G401.6 (cell line): ENCODE measurements around the gene RBM19.

Source experiments
- FAIRE-seq: peaks from 2 replicates; lab custom pipeline; 2012; peaks lifted over from hg19 to GRCh38; lab: Jason Lieb, UNC

The RBM19 gene

GRCh38 chr12:113950873-113951272, 15.3 kb downstream of the RBM19 start:
- FAIRE-seq, result no peak

GRCh38 chr12:113949321-113950305, 16.5 kb downstream of the RBM19 start:
- no peak for FAIRE-seq

- no peak for FAIRE-seq
Observed at GRCh38 chr12:113948151-113948914, 17.8 kb downstream of the RBM19 start.

GRCh38 chr12:113946175-113946574, 19.9 kb downstream of the RBM19 start:
- FAIRE-seq, result no peak

- no peak for FAIRE-seq
Observed at GRCh38 chr12:113945174-113946173, 20.7 kb downstream of the RBM19 start.

GRCh38 chr12:113942209-113942608, 23.9 kb downstream of the RBM19 start:
- no peak for FAIRE-seq

- no peak for FAIRE-seq
Observed at GRCh38 chr12:113941208-113941486, 25.0 kb downstream of the RBM19 start.

GRCh38 chr12:113940357-113941207, 25.5 kb downstream of the RBM19 start:
- FAIRE-seq, result no peak

GRCh38 chr12:113939867-113940266, 26.3 kb downstream of the RBM19 start:
- no peak for FAIRE-seq

GRCh38 chr12:113938471-113938870, 27.7 kb downstream of the RBM19 start:
- FAIRE-seq, result no peak

GRCh38 chr12:113936460-113936859, 29.7 kb downstream of the RBM19 start:
- no peak for FAIRE-seq

GRCh38 chr12:113935459-113935858, 30.7 kb downstream of the RBM19 start:
- FAIRE-seq, result no peak

- FAIRE-seq, result no peak
Observed at GRCh38 chr12:113934946-113935345, 31.2 kb downstream of the RBM19 start.

GRCh38 chr12:113934060-113934814, 31.9 kb downstream of the RBM19 start:
- FAIRE-seq, result no peak

- no peak for FAIRE-seq
Observed at GRCh38 chr12:113933201-113933786, 32.8 kb downstream of the RBM19 start.

- no peak for FAIRE-seq
Observed at GRCh38 chr12:113932381-113933196, 33.5 kb downstream of the RBM19 start.

GRCh38 chr12:113931517-113931916, 34.6 kb downstream of the RBM19 start:
- FAIRE-seq, result no peak

- FAIRE-seq, result no peak
Observed at GRCh38 chr12:113930249-113930648, 35.9 kb downstream of the RBM19 start.

- FAIRE-seq, result no peak
Observed at GRCh38 chr12:113929312-113929989, 36.7 kb downstream of the RBM19 start.
